Keratinocyte (primary cell): ENCODE measurements around the gene DMKN. TPM values are rescaled to one million over a fixed set of nuclear protein-coding genes. Genes with fewer than 3 reads are reported as not detected.

ENCODE experiments used
- DNase-seq: peaks from one replicate; pipeline ENCODE4 v3.0.0-alpha.2; 2011; ENCODE audit warnings: low read depth, missing footprints, low spot score
- FAIRE-seq: peaks from 2 replicates; lab custom pipeline; 2011; peaks lifted over from hg19 to GRCh38; lab: Jason Lieb, UNC
- H2AFZ ChIP-seq: 2 replicates; pipeline ENCODE4 v1.6.0; 2012; ENCODE audit warnings: low read length, control low read depth, inconsistent platforms; ENCODE audit not compliant: control insufficient read depth
- H3K27ac ChIP-seq: 2 replicates; pipeline ENCODE4 v1.5.1; 2011; ENCODE audit warnings: low read length; ENCODE audit not compliant: control insufficient read depth, insufficient read depth
- H3K27me3 ChIP-seq: 3 replicates; pipeline ENCODE4 v1.6.0; 2011; ENCODE audit warnings: low read length; ENCODE audit not compliant: control insufficient read depth, insufficient read depth; ENCODE audit errors: extremely low read depth
- H3K36me3 ChIP-seq, 2 experiments: 2 replicates in 1 of 2; 3 replicates in 1 of 2; pipeline ENCODE4 v1.5.1; 2011; ENCODE audit warnings: low read length in 2 of 2, mild to moderate bottlenecking in 1 of 2; ENCODE audit not compliant: control insufficient read depth in 2 of 2, insufficient read depth in 2 of 2; ENCODE audit errors: extremely low read depth in 1 of 2
- H3K4me1 ChIP-seq: 3 replicates; pipeline ENCODE4 v1.5.1; 2011; ENCODE audit warnings: low read length; ENCODE audit not compliant: control insufficient read depth, insufficient read depth; ENCODE audit errors: extremely low read depth
- H3K4me2 ChIP-seq: 3 replicates; pipeline ENCODE4 v1.6.0; 2011; ENCODE audit warnings: low read depth, low read length; ENCODE audit not compliant: control insufficient read depth, insufficient read depth; ENCODE audit errors: extremely low read depth
- H3K4me3 ChIP-seq, 3 experiments: fragments of 200-600 bp in 1 of 3; sonication (generic) in 1 of 3; 2 replicates in 2 of 3; 3 replicates in 1 of 3; pipeline ENCODE4 v1.5.1; 2011 to 2016; ENCODE audit warnings: low read length in 3 of 3, mild to moderate bottlenecking in 3 of 3, control low read depth in 2 of 3, inconsistent platforms in 1 of 3, low read depth in 1 of 3, mixed read lengths in 1 of 3, mixed run types in 1 of 3, moderate library complexity in 1 of 3; ENCODE audit not compliant: control insufficient read depth in 2 of 3, insufficient read depth in 2 of 3; ENCODE audit errors: extremely low read depth in 1 of 3
- H3K79me2 ChIP-seq: 2 replicates; pipeline ENCODE4 v1.6.0; 2012; ENCODE audit warnings: low read length; ENCODE audit not compliant: control insufficient read depth, insufficient read depth
- H3K9ac ChIP-seq: 3 replicates; pipeline ENCODE4 v1.6.0; 2011; ENCODE audit warnings: low read length; ENCODE audit not compliant: control insufficient read depth, insufficient read depth; ENCODE audit errors: extremely low read depth
- H3K9me1 ChIP-seq: 3 replicates; pipeline ENCODE4 v1.6.0; 2011; ENCODE audit warnings: low read length; ENCODE audit not compliant: control insufficient read depth, insufficient read depth; ENCODE audit errors: extremely low read depth
- H3K9me3 ChIP-seq: 2 replicates; pipeline ENCODE4 v1.5.1; 2012; ENCODE audit warnings: low read depth, low read length; ENCODE audit not compliant: control insufficient read depth
- H4K20me1 ChIP-seq: 3 replicates; pipeline ENCODE4 v1.6.0; 2011; ENCODE audit warnings: low read length; ENCODE audit not compliant: control insufficient read depth, insufficient read depth; ENCODE audit errors: extremely low read depth
- EZH2 ChIP-seq: IDR thresholded peaks from one replicate; pipeline ENCODE4 v1.6.1; 2012; ENCODE audit warnings: inconsistent platforms, mild to moderate bottlenecking, low read length, moderate library complexity
- dilution Hi-C: fragments of 300-500 bp; cut with MboI; formaldehyde crosslinking; loops from one replicate; pipeline ENCODE4 v1.7.0; 2020; ENCODE audit warnings: low sequenced_read_pairs; ENCODE audit not compliant: extremely low pct_ligation_motif_present
- polyA plus RNA-seq, 5 experiments: library from polyadenylated mRNA; depleted of rRNA in 3 of 5; stranded (reverse) in 3 of 5; stranded (forward) in 1 of 5; unstranded in 1 of 5; fragments of >200 nt; gene quantifications; 1 replicate in 1 of 5; 2 replicates in 3 of 5; 3 replicates in 1 of 5; pipeline versions ENCODE4 v1.2.1 to v1.2.3, GENCODE V29; 2011 to 2012; ENCODE audit warnings: missing spikeins in 2 of 5, low read depth in 1 of 5, low replicate concordance in 1 of 5
- TF ChIP-seq, protein P1 (sequence below), 3 experiments: IDR thresholded peaks in 1 of 3; conservative IDR thresholded peaks in 1 of 3; optimal IDR thresholded peaks in 1 of 3; 2 replicates in 2 of 3; 3 replicates in 1 of 3; pipeline versions ENCODE3 to v1.5.1; 2011; ENCODE audit warnings: low read length in 3 of 3, mild to moderate bottlenecking in 3 of 3, moderate library complexity in 2 of 3, control low read depth in 1 of 3, inconsistent platforms in 1 of 3; ENCODE audit not compliant: insufficient read depth in 2 of 3; ENCODE audit errors: extremely low read depth in 1 of 3

DMKN gene
- polyA plus RNA-seq, 1 donor (not counting 4 experiments of a cell fraction or from before 2014, with no cell fraction given), result 235 TPM

DNA sequence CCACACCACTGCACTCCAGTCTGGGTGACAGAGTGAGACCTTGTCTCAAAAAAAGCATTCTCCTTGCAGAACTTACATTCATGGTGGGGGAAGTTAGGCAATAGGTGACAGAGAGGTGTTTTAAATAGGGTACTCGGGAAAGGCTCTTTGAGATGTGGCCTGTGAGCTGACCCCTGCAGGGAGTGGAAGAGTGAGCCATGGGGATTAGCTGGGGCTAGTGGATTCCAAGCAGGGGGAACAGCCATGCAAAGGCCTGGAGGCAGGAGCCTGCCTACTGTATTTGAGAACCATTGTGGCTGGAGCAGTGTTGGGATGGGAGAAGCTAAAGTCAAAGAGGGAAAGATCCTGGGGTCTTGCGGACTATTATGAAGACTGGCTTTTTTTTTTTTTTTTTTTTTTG is 3.9 kb upstream of the DMKN start:
- H3K9ac ChIP-seq, result no peak overlapping the region
- TF ChIP-seq EZH2, result no peak
- TF ChIP-seq, protein P1, sequence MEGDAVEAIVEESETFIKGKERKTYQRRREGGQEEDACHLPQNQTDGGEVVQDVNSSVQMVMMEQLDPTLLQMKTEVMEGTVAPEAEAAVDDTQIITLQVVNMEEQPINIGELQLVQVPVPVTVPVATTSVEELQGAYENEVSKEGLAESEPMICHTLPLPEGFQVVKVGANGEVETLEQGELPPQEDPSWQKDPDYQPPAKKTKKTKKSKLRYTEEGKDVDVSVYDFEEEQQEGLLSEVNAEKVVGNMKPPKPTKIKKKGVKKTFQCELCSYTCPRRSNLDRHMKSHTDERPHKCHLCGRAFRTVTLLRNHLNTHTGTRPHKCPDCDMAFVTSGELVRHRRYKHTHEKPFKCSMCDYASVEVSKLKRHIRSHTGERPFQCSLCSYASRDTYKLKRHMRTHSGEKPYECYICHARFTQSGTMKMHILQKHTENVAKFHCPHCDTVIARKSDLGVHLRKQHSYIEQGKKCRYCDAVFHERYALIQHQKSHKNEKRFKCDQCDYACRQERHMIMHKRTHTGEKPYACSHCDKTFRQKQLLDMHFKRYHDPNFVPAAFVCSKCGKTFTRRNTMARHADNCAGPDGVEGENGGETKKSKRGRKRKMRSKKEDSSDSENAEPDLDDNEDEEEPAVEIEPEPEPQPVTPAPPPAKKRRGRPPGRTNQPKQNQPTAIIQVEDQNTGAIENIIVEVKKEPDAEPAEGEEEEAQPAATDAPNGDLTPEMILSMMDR (optimal IDR thresholded peaks at IDR 0.05 in 1 of 3, IDR thresholded peaks at IDR 0.05 in 1 of 3, conservative IDR thresholded peaks at IDR 0.05 in 1 of 3; ENCODE audit: extremely low read depth in 1 of 3, insufficient read depth in 2 of 3, low read length in 3 of 3), result no peak
- H3K9me3 ChIP-seq, result no peaks in the 10 kb centered on the region
- no peak overlapping the region for H3K4me3 ChIP-seq
- no peak for FAIRE-seq
- H3K4me2 ChIP-seq, result no peak overlapping the region
- no peak overlapping the region for H3K27ac ChIP-seq
- peaks cover 20% of the 10 kb centered on the region for H3K4me1 ChIP-seq
- dilution Hi-C loops, result no loop called here
- no peaks in the 10 kb centered on the region for H4K20me1 ChIP-seq
- no peak for DNase-seq
- no peaks in the 10 kb centered on the region for H3K36me3 ChIP-seq
- no peaks in the 10 kb centered on the region for H3K79me2 ChIP-seq
- peaks cover 5% of the 10 kb centered on the region for H3K27me3 ChIP-seq
- no peak overlapping the region for H2AFZ ChIP-seq
- H3K9me1 ChIP-seq, result no peaks in the 10 kb centered on the region

DNA sequence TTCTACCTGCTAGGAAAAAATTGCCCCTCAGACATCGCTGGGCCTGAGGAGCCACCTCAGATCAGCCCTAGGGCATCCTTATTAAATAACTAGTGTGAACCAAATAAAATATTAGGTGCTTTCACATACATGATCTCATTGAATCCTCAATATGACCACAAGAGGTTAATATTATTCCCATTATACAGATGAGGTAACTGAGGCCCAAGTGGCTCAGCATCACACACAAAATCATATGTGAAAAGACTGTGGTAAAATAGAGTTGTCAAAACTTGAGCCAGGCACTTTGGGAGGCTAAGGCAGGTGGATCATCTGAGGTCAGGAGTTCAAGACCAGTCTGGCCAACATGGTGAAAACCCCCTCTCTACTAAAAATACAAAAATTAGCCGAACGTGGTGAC is 2.9 kb upstream of the DMKN start:
- H3K79me2 ChIP-seq, result no peaks in the 10 kb centered on the region
- H3K27ac ChIP-seq, result no peak overlapping the region
- no peaks in the 10 kb centered on the region for H4K20me1 ChIP-seq
- no peaks in the 10 kb centered on the region for H3K9me3 ChIP-seq
- H2AFZ ChIP-seq, result no peak overlapping the region
- H3K9me1 ChIP-seq, result no peaks in the 10 kb centered on the region
- H3K27me3 ChIP-seq, result peaks cover 5% of the 10 kb centered on the region
- dilution Hi-C loops, result no loop called here
- FAIRE-seq (no peak), DNase-seq (no peak)
- H3K9ac ChIP-seq, result no peak overlapping the region
- no peak overlapping the region for H3K4me2 ChIP-seq
- peaks cover 20% of the 10 kb centered on the region for H3K4me1 ChIP-seq
- no peaks in the 10 kb centered on the region for H3K36me3 ChIP-seq
- H3K4me3 ChIP-seq, result no peak overlapping the region
- TF ChIP-seq, protein P1 (optimal IDR thresholded peaks at IDR 0.05 in 1 of 3, IDR thresholded peaks at IDR 0.05 in 1 of 3, conservative IDR thresholded peaks at IDR 0.05 in 1 of 3; ENCODE audit: extremely low read depth in 1 of 3, insufficient read depth in 2 of 3, low read length in 3 of 3), result no peak
- TF ChIP-seq EZH2, result no peak
